ENCODE measurements around the gene DUSP22. TPM values are rescaled to one million over a fixed set of nuclear protein-coding genes. Genes with fewer than 3 reads are reported as not detected.

Gene DUSP22
- total and polyA plus RNA-seq, 2 of the 8 experiments (the other 6 are each of a cell fraction or from before 2014, with no cell fraction given), result 15.5 to 32.4 TPM

DNA sequence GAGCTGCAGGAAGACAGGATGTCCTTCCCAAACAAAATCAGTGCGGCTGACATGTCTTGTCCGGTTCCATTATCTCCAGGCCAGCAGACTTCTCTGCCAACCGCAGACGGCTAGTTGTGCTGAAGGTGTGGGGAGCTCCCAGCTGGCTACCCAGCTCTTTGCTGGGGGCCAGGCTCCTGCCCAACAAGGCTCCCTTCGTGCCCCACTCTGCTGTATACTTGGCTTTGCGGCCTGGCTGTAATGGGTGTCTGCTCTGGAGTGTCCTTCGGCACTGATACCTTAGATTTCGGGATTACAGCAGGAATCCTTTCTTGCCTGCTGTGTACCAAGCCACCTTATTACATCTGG is 50.5 kb downstream of the DUSP22 start (continued):
- TF ChIP-seq KDM4A (IDR thresholded peaks at IDR 0.05; ENCODE audit: low read depth, low read length, severe bottlenecking) (no peak), TAF7 (optimal IDR thresholded peaks at IDR 0.05; ENCODE audit: borderline replicate concordance, low read depth, low read length) (no peak), SP2 (IDR thresholded peaks at IDR 0.05; ENCODE audit: low read length) (no peak), EZH2 (IDR thresholded peaks at IDR 0.05; ENCODE audit: low read depth, low read length, severe bottlenecking) (no peak)
